ENCODE data around the gene PRPF6. TPM values are rescaled to one million over a fixed set of nuclear protein-coding genes. Genes with fewer than 3 reads are reported as not detected.

The PRPF6 gene
- total RNA-seq, 1 experiment from 2014 or later, result 103 TPM

- Histone ChIP-seq H3K27me3 (ENCODE audit: insufficient read depth, low read depth) (no peaks in the 10 kb centered on the region), H3F3A (ENCODE audit: insufficient read depth, low read depth) (peaks cover 14% of the 10 kb centered on the region; the same call in 1 of the 2 replicates), H3K9me3 (ENCODE audit: insufficient read depth, low read depth) (no peaks in the 10 kb centered on the region), H3K9me2 (ENCODE audit: insufficient read depth) (no peaks in the 10 kb centered on the region), H3K4me2 (no peak overlapping the region), H3K4me1 (replicated peaks; ENCODE audit: insufficient read depth) (peaks cover 34% of the 10 kb centered on the region), H3K79me2 (ENCODE audit: low read depth) (peaks cover 8% of the 10 kb centered on the region), H2AFZ (no peak overlapping the region), H4K20me1 (ENCODE audit: insufficient read depth) (peaks cover 11% of the 10 kb centered on the region), H3K36me3 (ENCODE audit: low read depth) (no peaks in the 10 kb centered on the region), H3K27ac (no peak overlapping the region), H3K4me3 (no peak overlapping the region)
- ChIA-PET POLR2A (ENCODE audit: unreplicated experiment) (no interaction called here), CTCF (interaction anchor here (0.7 to 1.6 kb wide), 2 partner anchors 24 to 31 kb away, joined by 3 to 8 read pairs; no protein-coding TSS in a partner anchor)
- intact Hi-C loops (cut with micrococcal nuclease; ENCODE audit: unreplicated experiment), result loop anchor here (10.0 kb wide), 1 partner anchor 204 kb away; the partner anchor contains the start of genes ABHD16B and TPD52L2
- DNase-seq, result no peak
- TF ChIP-seq CTCF (conservative IDR thresholded peaks at IDR 0.05), result no peak
- no peak for TF ChIP-seq EZH2 (IDR thresholded peaks at IDR 0.05; ENCODE audit: low read depth)
- no TSS peak for BruUV-seq (replicated peaks)
Measured at GRCh38 chr20:64069209-64069613, 88.3 kb downstream of the PRPF6 start.

- no peak overlapping the region for H3K4me2 ChIP-seq
- no peaks in the 10 kb centered on the region for H3K9me3 ChIP-seq (ENCODE audit: insufficient read depth, low read depth)
Measured at GRCh38 chr20:64069614-64070243, 88.8 kb downstream of the PRPF6 start.

More at GRCh38 chr20:64069614-64070243, 88.8 kb downstream of the PRPF6 start:
- no peak overlapping the region for H2AFZ ChIP-seq
- ChIA-PET CTCF (interaction anchor here (0.7 to 1.6 kb wide), 3 partner anchors 13 to 31 kb away, joined by 3 to 8 read pairs (median 3); no protein-coding TSS in a partner anchor), POLR2A (ENCODE audit: unreplicated experiment) (no interaction called here)
- BruUV-seq (replicated peaks), result no TSS peak
- DNase-seq, result peak in 1 of 2 experiments; percentile 61
- TF ChIP-seq CTCF (conservative IDR thresholded peaks at IDR 0.05) (peak; percentile 92), EZH2 (IDR thresholded peaks at IDR 0.05; ENCODE audit: low read depth) (no peak)
- H3K4me1 ChIP-seq (replicated peaks; ENCODE audit: insufficient read depth), result peaks cover 29% of the 10 kb centered on the region
- no peaks in the 10 kb centered on the region for H3K36me3 ChIP-seq (ENCODE audit: low read depth)
- H3K79me2 ChIP-seq (ENCODE audit: low read depth), result peaks cover 2% of the 10 kb centered on the region; the same call in 1 of the 2 replicates
- H4K20me1 ChIP-seq (ENCODE audit: insufficient read depth), result peaks cover 11% of the 10 kb centered on the region
- H3K27me3 ChIP-seq (ENCODE audit: insufficient read depth, low read depth), result no peaks in the 10 kb centered on the region
- H3K27ac ChIP-seq, result no peak overlapping the region
- no peak overlapping the region for H3K4me3 ChIP-seq
- no peaks in the 10 kb centered on the region for H3K9me2 ChIP-seq (ENCODE audit: insufficient read depth)
- intact Hi-C loops (cut with micrococcal nuclease; ENCODE audit: unreplicated experiment), result loop anchor here (10.0 kb wide), 1 partner anchor 205 kb away; the partner anchor contains the start of genes ABHD16B and TPD52L2
- peaks cover 14% of the 10 kb centered on the region; the same call in 1 of the 2 replicates for H3F3A ChIP-seq (ENCODE audit: insufficient read depth, low read depth)

Measured in PC-9 (cell line).